Sigmoid colon (tissue), 7 donors: ENCODE data around the gene CCDC185. TPM values are rescaled to one million over a fixed set of nuclear protein-coding genes. Genes with fewer than 3 reads are reported as not detected.

Experiments used
- DNase-seq: peaks from one replicate; pipeline ENCODE4 v3.0.0-alpha.2; 2019
- H3K27ac ChIP-seq, 4 donors: fragments of 200-600 bp; sonication (generic); one replicate each; pipeline ENCODE4 v1.5.1; 2016 to 2019; ENCODE audit warnings: mild to moderate bottlenecking in 1 of 4
- H3K27me3 ChIP-seq, 3 donors: fragments of 200-600 bp; sonication (generic); one replicate each; pipeline ENCODE4 v1.5.1; 2019; ENCODE audit warnings: mild to moderate bottlenecking in 1 of 3
- H3K36me3 ChIP-seq, 4 donors: fragments of 200-600 bp; sonication (generic); one replicate each; pipeline ENCODE4 v1.5.1; 2016 to 2019
- H3K4me1 ChIP-seq, 4 donors: fragments of 200-600 bp; sonication (generic); one replicate each; pipeline ENCODE4 v1.5.1; 2017 to 2019
- H3K4me3 ChIP-seq, 4 donors: fragments of 200-600 bp; sonication (generic); one replicate each; pipeline ENCODE4 v1.5.1; 2017 to 2019; ENCODE audit warnings: mild to moderate bottlenecking in 2 of 4, moderate library complexity in 1 of 4
- H3K9me3 ChIP-seq, 4 donors: fragments of 200-600 bp in 3 of 4; sonication (generic) in 3 of 4; one replicate each; pipeline versions ENCODE4 v1.5.1 to v1.6.1; 2013 to 2019
- EP300 ChIP-seq, 4 donors: sonication (generic); formaldehyde crosslinking; IDR thresholded peaks; one replicate each; pipeline ENCODE4 v1.6.1; 2017; ENCODE audit warnings: antibody characterized with exemption in 4 of 4
- POLR2A ChIP-seq, 2 donors: fragments of 450-650 bp; IDR thresholded peaks; one replicate each; pipeline ENCODE4 v1.6.1; 2016; ENCODE audit warnings: antibody characterized with exemption in 2 of 2, mild to moderate bottlenecking in 2 of 2, moderate library complexity in 2 of 2
- POLR2AphosphoS5 ChIP-seq, 4 donors: sonication (generic); formaldehyde crosslinking; IDR thresholded peaks; one replicate each; pipeline ENCODE4 v1.6.1; 2017; ENCODE audit warnings: antibody characterized with exemption in 4 of 4
- WGBS, 2 donors: extraction: QIAGEN DNeasy Blood & Tissue Kit; methylation state at CpG; one replicate each; pipeline ENCODE4 v1.1.7; 2013; 5-methylcytosine and 5-hydroxymethylcytosine counted together
- intact Hi-C: fragments of 100-400 bp; cut with DNase I; formaldehyde crosslinking; loops from one replicate; pipeline ENCODE4 v1.15.1; 2023
- polyA plus RNA-seq, 3 donors: library from polyadenylated mRNA; stranded (reverse); fragments of 200-250 nt; gene quantifications; one replicate each; pipeline ENCODE4 v1.2.3, GENCODE V29; 2013
- small RNA-seq, 3 donors: library from RNA; depleted of rRNA; stranded (forward); fragments of <200 nt; gene quantifications; one replicate each; pipeline ENCODE3, GENCODE V24; 2016
- total RNA-seq, 4 donors: library from RNA; depleted of rRNA; stranded (reverse); fragments of >200 nt; gene quantifications; one replicate each; pipeline ENCODE4 v1.1.0, GENCODE V29; 2016
- TF ChIP-seq, protein P1 (sequence below), 4 experiments: fragments of 450-650 bp in 3 of 4; fragments of 200-600 bp in 1 of 4; IDR thresholded peaks; one replicate each; pipeline ENCODE4 v1.5.1; 2016 to 2019; ENCODE audit warnings: antibody characterized with exemption in 4 of 4, mild to moderate bottlenecking in 3 of 4, moderate library complexity in 2 of 4
- donor health status: healthy with polysubstance abuse.
- donor health status: Bipolar disorder and iron deficiency.
- donor health status: healthy.

The CCDC185 gene
- total and polyA plus RNA-seq, 7 donors: not detected

DNA sequence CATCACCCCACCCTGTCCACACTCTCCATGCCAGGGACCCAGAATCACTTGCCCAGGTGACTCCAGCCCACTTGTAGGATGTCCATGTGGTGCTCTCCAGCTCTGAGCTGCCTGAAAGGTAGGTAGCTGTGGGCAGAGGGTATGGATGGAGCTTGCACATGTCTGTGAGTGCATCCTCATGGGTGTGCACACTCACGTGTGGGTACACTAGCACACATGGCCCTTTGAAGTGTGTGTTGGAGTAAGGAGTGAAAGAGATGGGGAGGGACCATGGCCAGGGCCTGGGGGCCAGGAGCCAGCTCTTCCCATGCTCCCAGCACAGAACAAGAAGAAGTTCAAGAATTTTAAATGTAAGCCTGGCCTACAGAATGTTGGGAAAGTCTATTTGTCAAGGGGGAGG, 50.2 kb downstream of the CCDC185 start:
- H3K36me3 ChIP-seq: no peaks in the 10 kb centered on the region
- H3K27me3 ChIP-seq: no peaks in the 10 kb centered on the region
- H3K9me3 ChIP-seq: peaks cover 0 to 6% (median 2%) of the 10 kb centered on the region in 4 donors
- DNase-seq: no peak
- WGBS, 2 donors: 89 to 95% methylated on average over 1 of the region's 1 CpG
- H3K4me3 ChIP-seq: no peak overlapping the region
- TF ChIP-seq, protein P1, sequence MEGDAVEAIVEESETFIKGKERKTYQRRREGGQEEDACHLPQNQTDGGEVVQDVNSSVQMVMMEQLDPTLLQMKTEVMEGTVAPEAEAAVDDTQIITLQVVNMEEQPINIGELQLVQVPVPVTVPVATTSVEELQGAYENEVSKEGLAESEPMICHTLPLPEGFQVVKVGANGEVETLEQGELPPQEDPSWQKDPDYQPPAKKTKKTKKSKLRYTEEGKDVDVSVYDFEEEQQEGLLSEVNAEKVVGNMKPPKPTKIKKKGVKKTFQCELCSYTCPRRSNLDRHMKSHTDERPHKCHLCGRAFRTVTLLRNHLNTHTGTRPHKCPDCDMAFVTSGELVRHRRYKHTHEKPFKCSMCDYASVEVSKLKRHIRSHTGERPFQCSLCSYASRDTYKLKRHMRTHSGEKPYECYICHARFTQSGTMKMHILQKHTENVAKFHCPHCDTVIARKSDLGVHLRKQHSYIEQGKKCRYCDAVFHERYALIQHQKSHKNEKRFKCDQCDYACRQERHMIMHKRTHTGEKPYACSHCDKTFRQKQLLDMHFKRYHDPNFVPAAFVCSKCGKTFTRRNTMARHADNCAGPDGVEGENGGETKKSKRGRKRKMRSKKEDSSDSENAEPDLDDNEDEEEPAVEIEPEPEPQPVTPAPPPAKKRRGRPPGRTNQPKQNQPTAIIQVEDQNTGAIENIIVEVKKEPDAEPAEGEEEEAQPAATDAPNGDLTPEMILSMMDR (IDR thresholded peaks at IDR 0.05): no peak
- TF ChIP-seq POLR2AphosphoS5 (IDR thresholded peaks at IDR 0.05) (no peak), EP300 (IDR thresholded peaks at IDR 0.05) (no peak), POLR2A (IDR thresholded peaks at IDR 0.05) (no peak)
- no peak overlapping the region for H3K27ac ChIP-seq
- H3K4me1 ChIP-seq: no peaks in the 10 kb centered on the region
- intact Hi-C loops: no loop called here

DNA sequence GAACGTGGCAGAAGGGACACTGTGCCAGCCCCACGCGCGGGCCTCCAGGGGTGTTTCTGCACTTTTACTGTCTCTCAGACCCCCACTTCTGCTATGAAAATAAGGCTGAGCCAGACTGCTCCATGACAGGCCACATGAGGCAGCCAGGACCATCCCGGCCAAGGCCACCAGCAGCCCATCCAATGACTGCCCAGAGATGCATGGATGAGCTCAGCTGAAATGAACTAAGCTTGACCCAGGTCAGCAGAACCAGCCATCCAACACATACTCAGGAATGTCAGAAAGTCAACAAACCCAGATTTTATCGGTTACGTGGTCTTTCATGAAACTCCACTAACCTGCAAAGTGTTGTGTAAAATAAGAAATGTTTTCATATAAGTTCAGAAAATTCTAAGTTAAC, 51.2 kb downstream of the CCDC185 start:
- Histone ChIP-seq H3K27me3 (no peaks in the 10 kb centered on the region), H3K27ac (no peak overlapping the region), H3K4me1 (no peaks in the 10 kb centered on the region), H3K4me3 (no peak overlapping the region), H3K36me3 (no peaks in the 10 kb centered on the region), H3K9me3 (peaks cover 0 to 6% (median 2%) of the 10 kb centered on the region in 4 donors)
- 85 to 88% methylated on average over 7 of the region's 7 CpGs for WGBS, 2 donors
- no peak for TF ChIP-seq EP300 (IDR thresholded peaks at IDR 0.05)
- TF ChIP-seq POLR2A (IDR thresholded peaks at IDR 0.05): no peak
- TF ChIP-seq, protein P1 (IDR thresholded peaks at IDR 0.05): no peak
- TF ChIP-seq POLR2AphosphoS5 (IDR thresholded peaks at IDR 0.05): no peak
- no peak for DNase-seq
- intact Hi-C loops: no loop called here

Small RNA genes lying within 50 kb of the gene (small RNA-seq; reads per million reads assigned to genes)
- gene RNU4-57P: 0 reads per million in 3 donors

Other genes with a start within 250 kb of the CCDC185 start
- gene SUSD4, start 29.2 kb upstream of the CCDC185 start, total RNA-seq: 1 to 10 TPM in 2 of 4 donors, under 1 TPM in 2; 0.81 to 3.9 (median 1.8) TPM
- gene SUSD4, start 29.2 kb upstream of the CCDC185 start, polyA plus RNA-seq: under 1 TPM in 2 of 3 donors, not detected in 1; 0.57 to 0.60 TPM